Skeletal muscle tissue (tissue), 4 donors: ENCODE measurements around the gene GSTO2. TPM values are rescaled to one million over a fixed set of nuclear protein-coding genes. Genes with fewer than 3 reads are reported as not detected.

Source experiments
- H3K27ac ChIP-seq: one replicate; pipeline ENCODE4 v1.7.0; 2013; ENCODE audit warnings: mild to moderate bottlenecking, low read depth, low read length, inconsistent platforms
- H3K27me3 ChIP-seq, 3 donors: one replicate each; pipeline ENCODE4 v1.7.0; 2013; ENCODE audit warnings: low read length in 3 of 3; ENCODE audit not compliant: control insufficient read depth in 3 of 3, insufficient read depth in 3 of 3
- H3K36me3 ChIP-seq, 3 donors: one replicate each; pipeline ENCODE4 v1.7.0; 2013; ENCODE audit warnings: low read length in 3 of 3; ENCODE audit not compliant: control insufficient read depth in 3 of 3, insufficient read depth in 3 of 3
- H3K4me1 ChIP-seq, 3 donors: one replicate each; pipeline ENCODE4 v1.7.0; 2013; ENCODE audit warnings: low read length in 3 of 3, mild to moderate bottlenecking in 3 of 3; ENCODE audit not compliant: control insufficient read depth in 3 of 3, insufficient read depth in 3 of 3
- H3K4me3 ChIP-seq, 3 donors: one replicate each; pipeline ENCODE4 v1.7.0; 2013; ENCODE audit warnings: low read length in 3 of 3
- H3K9ac ChIP-seq, 3 donors: one replicate each; pipeline ENCODE4 v1.7.0; 2013; ENCODE audit warnings: low read length in 3 of 3, mild to moderate bottlenecking in 3 of 3, moderate library complexity in 2 of 3, low read depth in 1 of 3
- H3K9me3 ChIP-seq, 3 donors: one replicate each; pipeline ENCODE4 v1.7.0; 2013; ENCODE audit warnings: low read length in 3 of 3; ENCODE audit not compliant: control insufficient read depth in 3 of 3
- total RNA-seq: library from RNA; depleted of rRNA; stranded (reverse); fragments of >200 nt; gene quantifications from one replicate; pipeline ENCODE4 v1.2.3, GENCODE V29; 2014
- donor health status: Osteomylitis.

GSTO2 gene
- total RNA-seq, 1 donor from 2014 or later = not detected

- Histone ChIP-seq H3K4me1 (peaks cover 36 to 44% (median 38%) of the 10 kb centered on the region in 3 donors), H3K9me3 (no peaks in the 10 kb centered on the region), H3K36me3 (peaks cover 27 to 32% (median 31%) of the 10 kb centered on the region in 3 donors), H3K4me3 (no peak overlapping the region), H3K9ac (no peak overlapping the region), H3K27me3 (no peaks in the 10 kb centered on the region), H3K27ac (no peak overlapping the region)
Observed at GRCh38 chr10:104316321-104317099, 47.5 kb downstream of the GSTO2 start.

DNA sequence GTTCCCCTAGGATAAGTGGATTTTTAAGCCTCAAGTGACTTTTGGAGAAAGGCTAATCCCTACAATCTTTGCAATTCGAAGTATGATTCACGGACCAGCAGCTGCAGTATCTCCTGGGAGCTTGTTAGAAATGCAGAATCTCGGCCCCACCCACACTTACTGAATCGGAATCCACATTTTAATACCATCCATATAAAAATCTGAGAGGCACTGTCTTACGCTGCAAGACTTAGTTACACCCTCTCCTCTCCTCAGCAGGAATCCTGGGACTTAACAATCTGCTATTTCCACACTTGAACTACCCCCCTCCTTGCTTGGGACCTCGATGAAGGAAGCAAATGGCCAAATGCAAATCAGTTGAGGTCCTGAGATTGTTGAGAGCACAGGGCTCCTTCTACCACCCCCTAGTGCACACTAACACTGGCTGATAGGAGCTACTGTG lies 48.3 kb downstream of the GSTO2 start:
- Histone ChIP-seq H3K27ac (no peak overlapping the region), H3K36me3 (peaks cover 27 to 32% (median 31%) of the 10 kb centered on the region in 3 donors), H3K4me3 (peak overlapping the region in 1 of 3 donors; percentile 11), H3K4me1 (peaks cover 44 to 52% (median 45%) of the 10 kb centered on the region in 3 donors), H3K27me3 (no peaks in the 10 kb centered on the region), H3K9me3 (no peaks in the 10 kb centered on the region), H3K9ac (no peak overlapping the region)

- Histone ChIP-seq H3K27me3 (no peaks in the 10 kb centered on the region), H3K9ac (no peak overlapping the region), H3K4me3 (no peak overlapping the region), H3K27ac (no peak overlapping the region), H3K9me3 (no peaks in the 10 kb centered on the region), H3K4me1 (peaks cover 49 to 57% (median 51%) of the 10 kb centered on the region in 3 donors), H3K36me3 (peaks cover 27 to 30% (median 30%) of the 10 kb centered on the region in 3 donors)
Observed at GRCh38 chr10:104317726-104318299, 48.8 kb downstream of the GSTO2 start.

GRCh38 chr10:104318326-104318725 lies 49.3 kb downstream of the GSTO2 start:
- Histone ChIP-seq H3K9ac (no peak overlapping the region), H3K4me3 (no peak overlapping the region), H3K4me1 (peaks cover 54 to 62% (median 56%) of the 10 kb centered on the region in 3 donors), H3K9me3 (no peaks in the 10 kb centered on the region), H3K36me3 (peaks cover 24 to 25% (median 25%) of the 10 kb centered on the region in 3 donors), H3K27me3 (no peaks in the 10 kb centered on the region), H3K27ac (no peak overlapping the region)

GRCh38 chr10:104318810-104319741 lies 50.1 kb downstream of the GSTO2 start:
- no peaks in the 10 kb centered on the region for H3K9me3 ChIP-seq

DNA sequence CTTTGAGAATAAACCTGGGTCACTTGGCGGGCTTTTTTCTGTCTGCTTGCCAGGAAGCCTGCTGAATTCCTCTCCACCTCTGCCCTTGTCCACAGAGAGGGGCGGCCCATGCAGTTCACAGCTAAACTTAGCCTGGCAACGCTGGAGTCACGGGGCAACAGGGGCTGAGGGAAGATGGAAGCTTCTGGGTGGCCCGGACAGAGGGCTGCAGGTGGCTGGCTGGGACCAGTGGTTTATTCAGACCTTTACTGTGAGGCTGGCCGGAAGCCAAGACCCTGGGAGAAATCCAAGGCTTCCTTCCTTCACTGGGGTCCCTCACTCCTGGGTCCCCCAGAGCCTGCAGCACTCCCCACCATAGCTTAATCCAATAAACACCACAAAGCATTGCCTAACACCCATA lies 52.2 kb downstream of the GSTO2 start:
- Histone ChIP-seq H3K27ac (no peak overlapping the region), H3K9ac (peak overlapping the region in 1 of 3 donors; percentile 34), H3K9me3 (no peaks in the 10 kb centered on the region), H3K27me3 (no peaks in the 10 kb centered on the region), H3K4me1 (peaks cover 66 to 91% (median 80%) of the 10 kb centered on the region in 3 donors), H3K4me3 (no peak overlapping the region), H3K36me3 (no peaks in the 10 kb centered on the region)

More at GRCh38 chr10:104318810-104319741, 50.1 kb downstream of the GSTO2 start:
- H3K4me1 ChIP-seq = peaks cover 59 to 70% (median 63%) of the 10 kb centered on the region in 3 donors
- no peak overlapping the region for H3K27ac ChIP-seq
- H3K4me3 ChIP-seq = no peak overlapping the region
- H3K9ac ChIP-seq = peak overlapping the region in 1 of 3 donors; percentile 16
- peaks cover 16 to 18% (median 17%) of the 10 kb centered on the region in 3 donors for H3K36me3 ChIP-seq
- no peaks in the 10 kb centered on the region for H3K27me3 ChIP-seq

DNA sequence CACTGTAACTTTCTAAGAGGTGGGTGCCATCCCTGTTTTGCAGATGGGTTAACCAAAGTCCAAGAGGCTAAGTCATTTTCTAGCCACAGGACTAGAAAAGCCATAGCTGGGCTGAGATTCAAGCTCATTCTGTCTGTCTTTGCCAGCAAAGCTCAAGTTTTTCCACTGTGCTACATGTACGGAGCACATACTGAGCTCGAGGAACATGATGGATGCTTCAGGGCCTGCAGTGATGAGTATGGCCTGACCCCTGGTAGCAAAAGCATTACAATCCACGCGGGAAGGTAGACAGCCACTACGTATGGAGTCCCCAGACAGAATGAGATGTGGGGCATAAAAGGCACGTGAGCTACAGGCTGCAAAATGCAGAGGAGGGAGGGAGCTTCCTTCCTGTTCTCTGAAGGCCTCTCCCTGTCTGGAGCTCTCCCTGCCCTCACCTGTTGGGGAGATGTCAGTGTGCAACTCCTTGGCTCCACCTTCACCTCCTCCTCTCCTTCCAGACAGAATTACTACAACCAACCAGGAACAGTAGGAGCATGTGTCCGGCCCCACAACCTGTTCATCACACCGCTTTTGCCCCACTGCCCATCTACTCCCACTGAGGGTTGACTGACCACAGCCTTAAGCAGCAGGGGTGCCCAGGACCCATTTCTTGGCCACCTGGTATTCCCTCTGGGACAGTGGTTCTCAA lies 52.9 kb downstream of the GSTO2 start:
- Histone ChIP-seq H3K9me3 (no peaks in the 10 kb centered on the region), H3K27me3 (no peaks in the 10 kb centered on the region), H3K4me3 (no peak overlapping the region), H3K27ac (peak overlapping the region; percentile 10), H3K36me3 (no peaks in the 10 kb centered on the region), H3K9ac (peak overlapping the region in 2 of 3 donors; percentile 14 to 50), H3K4me1 (peaks cover 61 to 94% (median 82%) of the 10 kb centered on the region in 3 donors)

DNA sequence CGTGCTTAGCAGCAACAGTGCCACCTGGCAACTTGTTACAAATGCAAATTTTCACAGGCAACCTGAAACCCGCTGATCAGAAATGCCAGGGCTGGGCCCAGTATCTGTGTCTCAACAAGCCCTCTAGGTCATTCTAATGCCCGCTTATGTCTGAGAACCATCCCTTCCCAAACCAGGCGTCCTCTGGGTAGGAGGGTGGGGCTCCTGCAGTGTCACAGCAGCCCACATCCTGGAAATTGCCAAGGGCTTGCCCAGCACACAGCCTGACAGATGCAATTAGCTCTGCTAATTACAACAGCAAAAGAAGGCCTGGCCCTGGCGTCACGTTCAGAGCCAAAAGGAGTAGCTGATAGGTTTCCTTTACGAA lies 53.4 kb downstream of the GSTO2 start:
- peaks cover 63 to 94% (median 85%) of the 10 kb centered on the region in 3 donors for H3K4me1 ChIP-seq
- H3K9me3 ChIP-seq = no peaks in the 10 kb centered on the region
- H3K27me3 ChIP-seq = no peaks in the 10 kb centered on the region
- no peaks in the 10 kb centered on the region for H3K36me3 ChIP-seq
- H3K9ac ChIP-seq = peak overlapping the region in 2 of 3 donors; percentile 20 to 50
- no peak overlapping the region for H3K4me3 ChIP-seq
- peak overlapping the region; percentile 10 for H3K27ac ChIP-seq

- no peak overlapping the region for H3K27ac ChIP-seq
- no peaks in the 10 kb centered on the region for H3K9me3 ChIP-seq
- peaks cover 63 to 94% (median 85%) of the 10 kb centered on the region in 3 donors for H3K4me1 ChIP-seq
Observed at GRCh38 chr10:104323085-104323484, 54.1 kb downstream of the GSTO2 start.

More at GRCh38 chr10:104323085-104323484, 54.1 kb downstream of the GSTO2 start:
- peak overlapping the region in 1 of 3 donors; percentile 50 for H3K9ac ChIP-seq
- no peaks in the 10 kb centered on the region for H3K27me3 ChIP-seq
- no peak overlapping the region for H3K4me3 ChIP-seq
- H3K36me3 ChIP-seq = no peaks in the 10 kb centered on the region
